Fibroblast of the conjunctiva (primary cell): Measurements from ENCODE around the gene KRT7.

ENCODE experiments used
- DNase-seq: peaks from one replicate; pipeline ENCODE4 v3.0.0-alpha.2; 2010; ENCODE audit warnings: low read depth

The KRT7 gene

DNA sequence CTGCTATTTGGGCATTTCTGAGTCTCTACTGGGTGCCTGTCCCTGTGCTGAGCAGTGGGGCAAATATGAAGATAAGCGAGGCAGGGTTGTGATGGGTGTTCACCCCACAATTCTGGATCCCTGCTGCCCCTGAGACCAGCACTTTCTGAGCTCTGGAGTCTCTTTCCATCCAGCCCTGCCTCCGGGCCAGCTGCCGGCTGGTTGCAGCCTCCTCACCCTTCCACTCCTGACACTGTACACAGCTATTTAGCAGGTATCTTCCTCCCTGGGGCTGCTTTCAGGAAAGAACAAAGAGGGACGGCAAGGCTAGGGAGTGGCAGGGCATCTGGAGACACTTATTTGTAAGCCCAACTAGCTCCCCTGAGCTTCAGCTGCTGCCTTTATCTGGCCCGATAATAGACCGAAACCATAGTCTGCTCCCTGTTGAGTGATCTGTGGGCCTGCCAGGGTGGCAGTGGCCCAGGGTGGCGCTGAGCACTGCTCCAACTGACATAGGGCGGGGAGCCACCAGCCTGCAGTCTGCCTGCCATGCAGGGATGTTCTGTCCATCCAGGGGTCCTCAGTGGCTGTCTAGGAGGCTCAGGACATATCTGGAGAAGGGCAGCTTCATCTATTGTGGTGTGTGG is 33.6 kb upstream of the KRT7 start:
- DNase-seq = no peak

DNA sequence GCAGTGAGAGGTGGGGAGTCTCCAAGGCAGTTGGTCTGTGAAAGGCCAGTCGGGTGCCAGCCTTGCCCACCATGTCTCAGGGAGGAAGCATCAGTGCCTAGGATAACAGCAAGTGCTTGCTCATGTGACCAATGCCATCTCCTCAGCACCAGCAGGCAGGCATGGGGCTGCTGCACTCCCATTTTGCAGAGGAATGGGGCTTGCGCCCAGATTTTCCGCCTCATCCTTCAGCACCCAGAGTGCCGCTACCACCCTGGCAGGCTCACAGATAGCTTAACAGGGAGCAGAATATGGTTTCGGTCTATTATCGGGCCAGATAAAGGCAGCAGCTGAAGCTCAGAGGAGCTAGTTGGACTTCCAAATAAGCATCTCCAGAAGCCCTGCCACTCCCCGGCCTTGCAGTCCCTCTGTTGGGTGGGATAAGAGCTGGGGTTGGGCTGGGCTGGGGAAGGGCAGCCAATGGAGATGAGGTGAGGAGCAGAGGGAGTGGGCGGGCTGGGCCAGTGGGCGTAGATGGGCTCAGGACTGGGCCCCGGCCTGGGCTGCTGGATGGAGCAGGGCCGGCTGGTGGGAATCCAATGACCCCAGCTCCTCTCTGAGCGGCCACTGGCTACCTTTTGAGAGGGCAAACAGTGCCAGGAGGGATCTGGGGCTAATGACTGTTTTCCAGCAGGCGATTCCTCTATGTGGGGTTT is 32.8 kb upstream of the KRT7 start:
- DNase-seq = no peak

DNA sequence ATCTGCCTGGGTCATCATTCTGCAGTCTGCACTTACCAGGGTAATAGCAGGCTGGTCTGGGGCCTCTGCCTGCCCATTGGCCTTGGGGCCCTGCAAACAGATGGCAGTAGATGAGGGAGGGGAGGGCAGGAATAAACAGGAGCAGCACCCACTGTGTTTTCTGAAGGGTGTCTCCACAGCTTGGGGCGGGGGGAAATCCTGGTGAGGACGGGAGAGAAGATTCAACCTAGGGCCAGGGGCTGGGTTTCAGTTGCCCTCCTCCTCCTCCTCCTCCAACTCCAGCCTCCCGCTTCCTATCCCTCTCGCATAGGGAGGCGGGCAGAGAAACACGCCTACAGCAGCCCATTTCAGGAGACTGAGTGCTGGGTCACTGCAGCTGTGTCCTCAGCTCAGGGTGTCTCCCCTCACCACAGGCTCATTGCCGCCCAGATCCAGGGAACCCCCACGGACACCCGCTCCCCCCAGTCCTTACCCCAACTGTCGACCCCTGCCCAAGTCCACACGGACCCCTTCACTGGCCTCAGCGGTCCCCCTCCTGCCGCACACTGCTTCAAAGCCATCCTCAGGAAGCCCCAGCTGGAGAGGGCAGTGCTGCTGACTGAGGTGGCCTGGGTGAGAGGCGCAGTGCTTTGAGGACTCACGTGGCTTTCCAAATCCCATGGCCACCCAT is 32.1 kb upstream of the KRT7 start:
- no peak for DNase-seq

DNA sequence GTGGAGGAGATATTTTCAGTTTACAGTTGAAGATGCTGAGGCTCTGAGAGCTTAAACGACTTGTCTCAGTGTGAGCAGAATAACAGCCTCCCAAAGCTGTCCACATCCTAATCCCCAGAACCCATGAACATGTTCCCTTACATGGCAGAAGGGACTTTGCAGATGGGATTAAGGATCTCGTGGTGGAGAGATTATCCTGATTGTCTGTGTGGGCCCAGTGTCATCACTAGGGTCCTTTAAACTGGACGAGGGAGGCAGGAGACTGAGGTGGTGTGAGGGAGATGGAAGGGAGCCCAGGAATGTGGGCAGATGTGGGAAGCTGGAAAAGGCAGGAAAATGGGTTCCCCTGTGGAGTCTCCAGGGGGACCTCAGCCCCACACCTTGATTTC is 31.6 kb upstream of the KRT7 start:
- DNase-seq = no peak

- no peak for DNase-seq
Observed at GRCh38 chr12:52202361-52203078, 30.5 kb upstream of the KRT7 start.

DNA sequence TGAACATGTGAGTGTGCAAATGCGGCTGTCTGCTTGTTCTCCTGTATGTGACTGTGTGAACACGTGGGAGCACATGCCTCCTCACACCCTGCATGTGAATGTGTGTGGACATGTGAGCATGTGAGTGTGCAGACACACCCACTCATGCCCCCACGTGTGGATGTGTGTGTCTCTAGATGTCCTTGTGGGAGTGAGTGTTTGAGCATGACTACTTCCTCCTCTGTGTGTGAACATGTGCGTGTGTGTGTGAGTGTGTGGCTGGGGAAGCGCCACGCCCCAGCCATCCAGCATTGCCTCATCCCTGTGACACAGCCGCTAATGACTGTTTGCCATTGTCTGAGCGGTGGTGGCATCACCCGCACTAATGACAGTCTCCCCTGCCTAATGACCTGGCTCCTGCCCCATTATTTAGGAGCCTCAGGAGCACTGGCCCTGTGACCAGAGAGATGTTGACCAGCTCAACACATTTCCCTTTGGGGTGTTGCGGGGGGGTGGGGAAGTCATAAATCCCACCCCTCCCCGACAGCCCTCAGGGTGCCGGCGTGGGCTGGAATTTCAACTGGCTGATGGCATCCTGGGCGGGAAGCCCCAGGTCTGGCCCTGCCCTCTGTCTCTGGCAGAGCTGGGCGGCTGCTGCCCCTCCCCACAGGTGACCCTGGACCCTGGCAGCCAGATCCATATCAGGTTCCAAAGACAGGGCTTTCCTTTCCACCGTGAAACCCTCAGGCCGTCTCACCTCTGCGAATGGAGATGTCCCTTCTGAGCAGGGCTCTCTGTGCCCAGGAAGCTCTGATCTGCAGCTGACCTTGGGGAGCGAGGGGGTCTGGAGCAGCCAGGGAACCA is 29.7 kb upstream of the KRT7 start:
- DNase-seq = no peak

GRCh38 chr12:52204095-52204930 is 28.7 kb upstream of the KRT7 start:
- no peak for DNase-seq

- DNase-seq = no peak
Observed at GRCh38 chr12:52204931-52205505, 28.0 kb upstream of the KRT7 start.

DNA sequence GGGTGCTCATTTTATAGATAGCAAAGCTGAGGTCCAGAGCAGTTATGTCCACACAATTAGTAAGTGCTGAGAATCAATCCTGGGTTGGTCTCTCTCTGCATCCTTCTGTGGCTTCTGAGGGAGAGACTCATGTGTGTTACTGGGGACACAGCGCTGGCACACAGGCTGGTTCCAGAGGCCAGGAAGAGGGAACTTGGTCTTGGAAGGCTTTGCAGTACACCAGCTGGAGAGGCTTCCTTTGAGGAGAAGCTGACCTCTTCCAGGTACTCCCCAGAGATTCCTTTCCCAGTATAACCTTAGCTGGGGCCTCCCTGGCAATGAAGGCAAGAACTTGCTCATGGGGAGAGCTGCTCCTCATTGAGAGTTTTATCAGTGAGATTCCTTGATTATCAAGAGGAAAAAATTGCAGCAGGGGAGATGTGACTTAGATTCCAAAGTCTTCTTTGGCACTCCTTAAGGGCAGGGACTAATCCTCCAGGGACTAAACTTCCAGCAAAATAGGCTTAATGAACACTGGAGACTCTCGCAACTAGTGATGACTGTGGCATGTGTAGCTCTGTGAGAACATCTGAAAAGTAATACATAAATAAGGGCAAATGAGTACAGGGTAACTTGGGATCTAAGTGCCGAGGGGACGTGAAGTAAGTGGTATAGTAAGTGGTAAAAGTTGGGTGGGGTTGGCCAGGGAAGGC is 27.3 kb upstream of the KRT7 start:
- DNase-seq = no peak

DNA sequence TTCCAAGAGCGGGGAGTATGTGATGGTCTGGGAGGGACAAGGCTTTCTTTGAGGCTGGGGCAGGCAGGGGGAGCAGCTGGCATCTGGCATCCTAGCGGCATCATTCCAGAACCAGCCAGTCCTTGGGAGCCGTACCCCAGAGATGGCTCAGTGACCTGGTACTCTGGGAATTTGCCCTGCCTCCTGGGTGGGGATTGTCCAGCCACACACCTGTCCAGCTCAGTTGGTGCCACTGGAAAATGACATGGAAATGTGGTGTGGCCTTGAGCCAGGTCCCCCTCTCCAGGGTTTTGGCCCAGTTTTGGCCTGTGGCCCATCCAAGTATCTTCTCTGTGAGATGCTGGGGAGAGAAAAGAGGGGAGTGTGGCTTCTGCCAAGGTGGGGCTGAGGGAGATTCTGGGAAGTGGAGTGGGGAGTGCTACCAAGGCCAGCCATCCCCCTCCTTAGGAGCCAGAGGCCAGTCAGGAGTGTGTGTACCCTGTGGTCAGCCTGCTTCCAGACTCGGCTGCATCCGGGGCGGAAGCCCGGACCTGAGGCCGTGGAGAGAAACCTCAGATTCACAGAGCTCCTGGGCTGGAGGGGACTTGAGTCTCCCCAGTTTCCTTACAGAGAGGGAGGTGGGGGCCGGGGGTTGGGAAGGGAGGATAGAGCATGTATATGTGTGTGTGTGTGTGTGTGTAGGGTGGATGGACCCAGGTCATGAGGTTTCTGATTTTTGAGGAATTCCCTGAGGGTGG is 26.6 kb upstream of the KRT7 start:
- no peak for DNase-seq

GRCh38 chr12:52207106-52207505 is 25.9 kb upstream of the KRT7 start:
- no peak for DNase-seq

DNA sequence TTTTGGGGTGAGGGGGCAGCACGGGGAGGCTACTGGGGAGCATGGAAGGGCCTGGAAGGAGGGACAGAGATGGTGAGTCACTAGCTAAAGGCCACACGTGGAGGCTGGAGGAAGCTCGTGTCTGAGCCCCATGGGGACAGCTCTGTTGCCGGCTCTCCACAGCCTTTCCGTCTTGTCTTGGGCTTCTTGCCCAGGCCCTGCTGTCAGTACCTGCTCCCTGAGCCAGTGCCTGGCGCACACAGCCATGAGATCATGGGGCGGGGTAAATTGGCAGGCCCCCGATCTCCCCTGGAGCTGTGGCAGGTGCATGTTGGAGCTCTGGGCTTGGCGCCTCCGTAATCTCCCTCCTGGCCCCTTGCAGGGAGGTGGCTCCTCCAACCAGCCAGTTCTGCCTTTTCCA is 25.1 kb upstream of the KRT7 start:
- DNase-seq = peak; percentile 45

DNA sequence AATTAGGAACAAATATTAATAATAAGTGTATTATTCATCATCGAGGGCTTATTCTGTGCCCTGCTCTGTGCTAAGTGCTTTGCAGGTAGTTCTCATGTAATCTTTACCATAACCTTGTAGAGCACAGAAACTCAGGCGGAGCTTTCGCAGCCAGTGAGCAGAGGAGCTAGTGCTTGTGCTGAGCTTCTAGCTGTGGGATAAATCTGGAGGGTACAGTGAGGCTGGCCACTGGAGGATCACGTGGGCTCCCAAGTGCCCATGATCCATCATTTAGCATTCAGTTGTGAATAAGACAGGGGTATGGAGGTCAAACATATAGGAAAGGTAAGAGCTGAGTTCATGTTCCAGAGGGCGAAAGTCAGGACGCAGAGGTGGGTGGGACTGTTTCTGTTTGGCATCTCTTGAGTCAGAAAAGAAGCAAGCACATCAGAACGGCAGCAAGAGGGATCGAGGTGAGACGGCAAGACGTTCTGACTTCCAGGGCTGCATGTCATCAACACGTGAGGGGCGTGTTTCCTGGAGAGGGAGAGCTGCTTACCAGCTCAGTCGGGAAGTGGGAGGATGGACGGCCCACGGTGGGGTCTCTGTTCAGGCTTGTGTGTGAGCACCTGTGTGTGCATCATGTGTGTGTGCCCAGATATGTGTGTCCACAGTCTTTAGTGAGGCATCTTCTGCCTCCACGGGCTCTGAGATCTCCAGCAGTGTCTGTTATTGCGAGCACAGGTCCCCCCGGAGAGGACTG is 24.4 kb upstream of the KRT7 start:
- no peak for DNase-seq

DNA sequence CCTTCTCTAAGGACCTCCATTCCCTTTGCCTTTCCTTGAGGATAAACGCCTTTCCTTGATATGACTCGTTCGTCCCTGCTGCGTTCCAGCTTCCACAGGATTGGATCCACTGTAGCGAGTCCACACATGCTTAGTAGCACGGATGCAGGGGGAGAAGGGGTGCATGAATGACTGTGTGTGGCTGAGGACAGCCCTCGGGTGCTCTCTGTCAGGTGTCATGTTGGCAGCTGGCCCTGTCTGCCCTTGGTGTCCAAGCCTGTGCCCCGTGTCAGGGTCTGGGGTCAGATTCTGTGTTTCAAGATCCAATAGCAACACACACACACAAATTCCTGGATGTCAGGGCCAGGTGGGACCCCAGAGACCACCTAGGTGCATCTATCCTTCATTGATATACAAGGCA is 23.7 kb upstream of the KRT7 start:
- no peak for DNase-seq

GRCh38 chr12:52210186-52210924 is 22.7 kb upstream of the KRT7 start:
- peak; percentile 30 for DNase-seq

DNA sequence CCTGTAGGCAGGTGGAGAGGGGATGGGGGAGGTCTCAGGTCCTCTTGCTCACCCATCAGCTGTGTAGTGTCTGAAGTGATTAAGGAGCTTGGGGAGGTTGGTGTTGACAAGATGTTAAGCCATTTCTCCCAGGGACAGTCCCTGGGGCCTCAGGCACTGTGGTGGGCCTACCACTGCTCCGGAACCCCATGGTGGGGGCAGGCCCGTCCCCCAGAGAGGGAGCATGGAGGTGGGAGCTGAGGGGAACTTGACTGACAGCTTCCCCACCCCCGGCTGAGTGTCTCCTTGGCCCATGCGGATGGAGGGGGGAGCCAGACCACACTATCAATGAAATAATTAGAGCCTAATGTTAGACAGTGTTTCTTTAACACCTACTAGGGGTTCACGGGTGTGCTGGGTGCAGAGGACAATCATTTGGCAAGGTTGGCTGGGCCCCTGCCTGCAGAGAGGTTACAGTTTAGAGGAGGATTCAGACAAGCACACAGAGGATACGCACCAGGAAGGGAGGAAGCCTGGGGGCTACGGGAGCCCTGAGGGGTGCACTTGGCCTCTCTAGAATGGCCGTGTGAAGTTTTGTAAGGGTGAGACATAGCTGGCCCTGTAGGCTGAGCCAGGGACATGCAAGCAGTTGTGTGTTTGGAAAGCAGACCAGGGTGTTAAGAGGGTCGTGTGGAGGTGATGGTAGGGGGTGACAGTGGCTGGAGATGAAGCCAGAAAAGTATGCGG is 22.0 kb upstream of the KRT7 start:
- DNase-seq = no peak
